Stimulated activated CD4-positive, alpha-beta T cell treated with anti-CD3 and anti-CD28 coated beads, Interleukin-1b, Interleukin-23, amount 100 ng/mL, for 48 hours (primary cell): ENCODE data around the gene PRKCH.

Source experiments
- DNase-seq: peaks from one replicate; pipeline ENCODE4 v3.0.0-alpha.2; 2020

The PRKCH gene

DNA sequence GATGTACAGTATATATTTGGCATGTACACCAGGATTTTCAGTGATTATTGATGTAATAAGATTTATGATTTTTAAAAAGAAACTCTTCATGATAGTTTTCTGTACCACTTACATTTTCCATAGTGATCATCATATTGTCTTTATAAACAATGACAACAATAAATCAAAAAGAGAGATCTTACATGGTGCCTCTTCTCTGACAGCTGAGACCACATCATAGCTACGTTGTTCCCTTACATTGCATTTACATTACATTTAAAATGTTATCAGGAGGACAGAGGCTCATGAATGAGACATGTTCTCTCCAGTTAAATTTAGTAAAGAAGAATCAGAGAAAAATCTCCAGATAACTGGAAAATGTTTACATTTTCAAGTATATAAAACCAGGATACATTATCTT is 112.4 kb downstream of the PRKCH start:
- no peak for DNase-seq

DNA sequence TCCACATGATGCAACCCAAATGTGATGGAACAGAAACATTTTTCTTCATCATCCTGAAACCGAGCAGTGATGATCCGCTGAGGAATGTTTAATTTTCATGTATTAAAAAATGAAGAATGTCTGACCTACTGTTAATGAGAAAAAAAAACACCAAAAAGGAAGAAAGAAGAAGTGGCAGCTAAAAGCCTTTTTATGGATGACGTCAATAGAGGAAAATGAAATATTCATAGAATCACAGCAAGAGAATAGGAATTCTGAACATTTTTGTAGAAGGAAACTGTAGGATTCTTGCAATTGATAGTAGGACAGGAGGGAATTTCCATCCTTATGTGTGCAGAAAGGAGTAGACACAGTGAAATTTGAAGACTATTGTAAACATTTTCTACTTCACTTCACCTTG is 112.9 kb downstream of the PRKCH start:
- no peak for DNase-seq

DNA sequence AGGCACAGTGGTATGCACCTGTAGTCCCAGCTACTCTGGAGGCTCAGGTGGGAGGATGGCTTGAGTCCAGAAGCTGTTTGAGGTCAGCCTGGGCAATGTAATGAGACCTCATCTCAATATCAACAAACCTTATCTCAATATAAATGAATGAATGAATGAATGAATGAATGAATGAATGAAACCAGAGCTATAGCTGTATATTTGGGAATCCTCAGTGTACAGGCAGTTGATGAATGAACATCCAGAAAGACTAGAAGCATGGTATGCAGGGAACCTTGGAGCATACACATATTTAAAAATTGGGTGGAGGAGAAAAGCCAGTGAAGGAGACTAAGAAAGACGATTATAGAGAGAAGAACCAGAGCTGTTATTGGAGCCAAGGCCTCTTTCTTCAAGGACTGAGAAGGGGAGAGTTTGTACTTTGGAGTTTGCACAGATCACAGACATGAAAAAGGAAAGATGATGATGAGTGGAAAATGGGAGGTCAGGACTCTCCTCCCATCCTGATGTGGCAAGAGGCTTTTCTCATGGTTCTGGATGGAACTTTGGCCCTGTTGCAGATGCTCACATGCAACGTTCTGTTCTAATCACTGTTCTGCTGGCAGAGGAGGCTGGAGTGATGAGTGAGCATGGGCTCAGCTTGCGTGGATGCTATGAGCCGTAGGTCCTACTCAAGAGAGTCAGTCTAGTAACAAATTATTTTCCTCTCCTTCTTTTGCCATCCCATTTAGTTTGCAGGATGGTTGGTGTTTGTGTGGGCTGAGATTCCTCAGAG is 114.4 kb downstream of the PRKCH start:
- DNase-seq, result no peak

DNA sequence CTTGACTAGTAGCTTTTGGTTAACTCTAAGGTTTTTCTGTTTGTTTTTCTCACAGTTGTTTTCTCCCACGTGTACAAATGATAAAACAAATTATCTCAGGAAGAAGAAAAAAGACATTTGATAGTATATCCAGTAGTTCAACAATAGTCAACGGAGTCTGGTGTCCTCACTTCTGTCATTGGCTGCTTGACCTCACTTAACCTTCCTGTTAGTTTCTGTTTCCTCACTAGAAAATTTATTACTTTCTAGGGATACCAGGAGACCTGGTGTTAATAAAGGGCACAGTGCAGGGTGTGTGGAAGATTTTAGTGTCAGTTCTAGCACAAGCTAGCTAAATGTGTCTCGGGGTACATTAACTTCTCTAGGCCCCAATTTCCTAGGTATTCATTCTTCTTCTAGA is 116.0 kb downstream of the PRKCH start:
- no peak for DNase-seq

DNA sequence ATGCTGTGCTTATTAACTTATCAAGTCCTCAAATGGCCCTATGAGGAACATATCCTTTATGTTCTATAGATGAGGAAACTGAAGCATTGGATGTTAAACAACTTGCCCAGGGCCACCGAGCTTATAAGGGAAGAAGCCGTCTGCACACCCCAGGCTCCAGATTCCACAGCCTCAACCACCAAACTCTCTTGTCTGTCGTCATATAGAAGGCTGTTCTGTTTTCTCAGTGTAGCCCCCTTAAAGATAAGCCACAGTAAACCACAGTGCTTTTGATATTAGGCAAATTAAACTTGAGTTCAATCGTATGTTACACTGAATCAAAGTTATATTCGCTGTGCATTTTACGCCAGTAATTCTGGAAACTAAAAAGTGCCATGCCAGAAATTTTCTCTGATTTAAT is 116.7 kb downstream of the PRKCH start:
- no peak for DNase-seq

DNA sequence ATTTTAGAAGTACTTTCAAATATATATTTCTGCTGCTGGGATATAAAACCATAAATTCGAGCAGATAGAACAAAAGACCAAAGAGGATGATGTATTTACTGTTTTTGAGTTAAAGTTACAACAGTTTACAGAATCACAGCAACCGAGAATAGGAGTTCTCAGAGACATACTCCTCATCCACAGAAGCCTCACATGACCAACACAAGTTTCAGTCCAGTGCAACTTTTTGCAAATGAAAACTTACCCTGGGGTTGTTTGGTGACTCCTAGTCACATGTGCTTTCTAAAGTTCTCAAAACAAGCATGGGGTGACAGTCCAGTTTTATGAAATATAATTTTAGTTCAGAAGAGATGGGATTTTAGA is 117.1 kb downstream of the PRKCH start:
- no peak for DNase-seq

DNA sequence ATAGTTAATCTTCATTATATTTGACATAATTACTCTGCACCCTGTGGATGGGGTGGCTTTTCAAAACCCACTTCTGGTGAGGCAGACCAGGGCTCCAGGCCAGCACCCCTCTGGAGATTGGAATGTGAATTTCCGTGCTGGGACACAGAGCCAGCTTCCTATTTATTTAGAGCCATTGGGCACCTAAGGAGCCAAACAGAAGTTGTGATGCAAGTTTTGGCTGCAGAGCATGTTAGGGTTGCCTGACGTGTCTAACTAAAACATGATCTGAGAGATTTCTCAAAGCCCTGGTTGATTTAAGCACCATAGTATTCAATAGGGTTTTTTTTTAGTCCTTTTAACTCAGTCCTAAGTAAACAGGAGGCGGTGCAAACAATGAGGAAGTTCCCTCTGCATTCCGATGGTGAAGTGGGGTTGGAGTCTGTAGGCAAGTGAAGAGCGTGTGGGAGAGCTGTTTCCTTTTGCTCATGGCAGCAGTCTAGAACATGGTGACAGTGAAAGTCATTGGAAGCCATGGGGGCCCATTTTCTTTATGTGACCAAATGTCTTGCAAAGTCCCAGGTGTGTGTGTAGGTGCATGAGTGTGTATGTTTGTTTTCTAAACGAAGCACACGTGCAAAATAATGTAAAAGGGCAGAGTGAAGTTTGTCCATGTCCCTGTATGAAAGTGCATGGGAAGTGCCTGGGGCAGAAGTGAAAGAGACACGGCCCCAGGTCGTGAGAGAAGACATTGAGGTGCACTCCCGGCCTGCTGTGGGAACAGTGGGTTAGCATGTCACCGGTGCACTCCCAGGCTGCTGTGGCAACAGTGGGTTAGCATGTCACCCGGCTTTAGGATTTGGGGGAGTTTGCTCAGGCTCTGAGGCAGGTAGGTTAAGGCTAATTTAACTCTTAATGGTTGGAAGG is 117.7 kb downstream of the PRKCH start:
- DNase-seq, result peak; percentile 30

DNA sequence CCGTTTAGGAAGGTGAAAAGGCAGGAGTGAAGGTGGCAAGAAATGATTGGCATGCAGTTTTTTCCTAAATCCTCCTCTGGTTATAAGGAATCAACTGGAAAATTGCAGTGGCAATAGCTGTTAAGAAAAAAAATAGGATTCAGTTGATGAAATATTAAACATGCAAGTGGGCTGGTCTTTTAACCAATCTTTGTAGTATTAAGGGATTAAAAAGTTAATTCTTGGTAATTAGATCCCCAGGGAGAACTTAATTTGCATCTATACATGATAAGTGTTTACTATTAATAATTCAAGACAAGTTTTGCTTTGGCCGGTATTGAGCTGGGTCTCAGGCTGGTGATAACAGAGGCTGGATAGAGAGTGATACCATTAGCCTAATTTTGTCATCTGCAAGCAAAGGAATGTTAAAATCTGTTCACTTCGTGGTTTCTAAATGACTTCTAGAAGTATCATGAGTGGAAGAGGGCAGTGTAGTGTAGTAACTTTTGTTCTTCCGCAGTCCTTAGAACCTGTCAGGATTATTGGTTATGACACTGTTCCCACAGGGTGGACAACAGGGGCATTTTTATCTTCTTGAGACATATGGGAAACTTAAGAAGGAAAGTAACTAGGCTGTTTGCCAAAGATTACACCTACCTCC is 118.5 kb downstream of the PRKCH start:
- no peak for DNase-seq

DNA sequence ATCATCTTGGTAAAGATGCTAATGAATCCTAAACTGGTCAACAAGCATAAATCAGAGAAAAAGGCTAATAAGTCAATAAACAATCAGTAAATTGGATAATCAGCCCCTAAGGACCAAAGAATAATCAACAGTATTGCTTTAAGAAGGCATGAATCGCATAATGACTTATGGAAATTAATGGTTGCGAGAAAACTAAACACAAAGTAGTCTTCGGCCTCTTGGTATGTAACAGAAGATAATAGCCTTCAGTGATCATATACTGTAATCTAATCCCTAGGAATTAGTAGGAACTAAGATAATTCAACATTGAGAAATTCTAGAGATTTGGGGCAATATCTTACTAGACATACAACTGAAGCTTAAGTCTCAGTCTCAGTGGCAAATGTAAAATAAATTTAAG is 122.1 kb downstream of the PRKCH start:
- no peak for DNase-seq

DNA sequence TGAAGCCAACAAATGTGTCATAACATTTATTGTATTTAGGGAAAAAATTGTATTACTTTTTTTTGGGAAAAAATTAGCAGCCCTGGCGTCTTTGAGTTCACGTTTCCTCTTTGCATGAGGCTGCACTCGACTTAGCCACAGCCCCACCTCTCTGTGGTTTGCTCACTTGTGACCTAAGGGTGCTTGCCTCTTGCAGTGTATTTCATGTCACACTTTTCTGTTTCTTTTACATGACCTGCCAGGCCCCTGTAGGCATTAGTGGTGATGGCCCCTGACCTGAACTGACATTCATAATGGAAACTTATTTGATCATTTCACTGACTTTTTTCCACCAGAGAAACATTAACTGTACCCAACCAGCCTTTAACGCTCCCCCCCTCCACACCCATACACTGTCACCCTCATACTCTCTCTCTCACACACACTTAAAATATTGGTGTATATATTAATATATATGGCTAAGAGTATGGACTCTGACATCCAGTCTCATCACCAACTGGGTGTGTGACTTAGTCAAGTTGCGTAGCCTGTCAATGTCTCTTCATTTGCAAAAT is 122.9 kb downstream of the PRKCH start:
- DNase-seq, result peak; percentile 69

DNA sequence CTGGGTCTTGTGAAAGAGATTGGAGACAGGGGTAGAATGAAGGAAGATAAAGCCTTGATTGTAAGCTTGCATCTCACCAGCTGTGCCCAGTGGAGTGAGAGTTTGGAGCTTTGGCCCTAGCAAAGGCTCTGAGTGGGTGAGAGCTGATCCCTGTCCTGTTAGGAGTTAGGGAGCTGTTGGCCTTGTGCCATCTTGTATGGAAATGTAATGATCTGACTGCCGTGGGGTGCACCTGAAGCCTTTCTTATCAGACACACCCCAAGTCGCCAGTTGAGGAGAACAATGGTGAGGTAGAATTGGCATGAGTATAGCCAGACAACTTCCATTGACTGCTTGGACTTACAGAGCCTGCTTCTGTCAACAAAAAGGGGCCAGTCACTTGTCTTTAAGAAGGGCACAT is 130.1 kb downstream of the PRKCH start:
- DNase-seq, result no peak

DNA sequence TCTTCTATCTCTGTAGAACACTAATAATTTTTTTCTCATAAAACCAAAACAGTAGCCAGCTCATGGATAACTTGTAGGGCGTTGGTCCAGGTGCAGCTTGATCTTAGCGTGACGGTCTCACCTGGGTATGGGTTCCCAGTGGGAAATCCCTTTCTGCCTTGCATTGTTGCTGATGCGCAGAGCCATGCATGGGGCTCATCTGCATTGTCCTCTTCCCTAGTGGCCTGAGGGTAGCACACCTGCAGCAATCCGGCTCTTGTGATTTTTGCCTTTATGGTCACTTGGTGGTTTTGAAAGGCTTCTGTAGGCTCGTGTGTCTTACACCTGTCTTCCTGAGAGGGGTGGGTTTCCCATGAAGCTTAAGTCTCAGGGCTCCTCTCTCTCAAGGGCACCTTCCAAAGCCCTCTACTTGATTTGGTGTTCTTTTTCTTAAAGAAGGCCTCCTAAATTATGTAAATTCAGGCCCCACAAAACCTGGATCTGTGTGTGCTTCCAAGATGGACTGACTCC is 130.6 kb downstream of the PRKCH start:
- DNase-seq, result no peak

DNA sequence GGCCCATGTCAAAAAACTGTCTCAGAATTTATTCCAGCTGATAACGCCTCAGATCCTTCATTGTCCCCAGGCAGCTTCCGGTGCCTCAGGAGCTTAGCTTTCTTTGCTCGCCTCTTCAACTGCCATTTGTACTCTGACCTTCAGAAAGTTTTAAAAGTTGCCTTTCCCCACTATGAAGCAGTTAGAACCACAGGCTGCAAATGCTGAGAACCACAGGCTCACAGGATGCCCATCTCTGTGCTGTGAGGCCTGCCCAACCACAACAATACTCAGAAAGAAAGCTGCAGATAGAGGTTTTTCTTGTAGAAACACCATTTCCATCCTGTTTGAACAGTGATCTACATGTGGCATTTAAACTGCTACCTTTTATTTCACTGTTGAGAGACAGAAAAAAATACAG is 131.1 kb downstream of the PRKCH start:
- peak; percentile 62 for DNase-seq

DNA sequence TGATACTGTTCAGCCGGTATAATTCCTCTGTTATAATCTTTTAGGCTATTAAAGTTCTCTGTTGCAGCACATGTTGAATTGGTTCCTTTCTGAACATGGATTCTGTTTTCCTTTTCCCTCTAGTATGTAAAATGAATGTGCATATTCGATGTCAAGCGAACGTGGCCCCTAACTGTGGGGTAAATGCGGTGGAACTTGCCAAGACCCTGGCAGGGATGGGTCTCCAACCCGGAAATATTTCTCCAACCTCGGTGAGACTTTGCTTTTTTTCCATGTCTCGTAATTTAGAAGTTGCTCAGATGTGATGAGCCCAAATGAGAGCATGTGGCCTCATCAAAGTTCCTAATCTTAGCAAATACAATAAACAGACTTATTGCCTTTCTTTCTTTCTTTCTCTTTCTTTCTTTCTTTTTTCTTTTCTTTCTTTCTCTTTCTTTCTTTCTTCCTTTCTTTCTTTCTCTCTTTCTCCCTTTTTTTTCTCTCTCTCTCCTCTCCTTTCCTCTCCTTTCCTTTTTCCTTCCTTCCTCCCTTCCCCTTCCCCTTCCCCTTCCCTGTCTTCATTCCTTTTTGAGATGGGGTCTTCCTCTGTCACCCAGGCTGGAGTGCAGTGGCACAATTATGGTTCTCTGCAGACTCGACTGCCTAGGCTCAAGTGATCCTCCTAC is 131.9 kb downstream of the PRKCH start:
- no peak for DNase-seq

DNA sequence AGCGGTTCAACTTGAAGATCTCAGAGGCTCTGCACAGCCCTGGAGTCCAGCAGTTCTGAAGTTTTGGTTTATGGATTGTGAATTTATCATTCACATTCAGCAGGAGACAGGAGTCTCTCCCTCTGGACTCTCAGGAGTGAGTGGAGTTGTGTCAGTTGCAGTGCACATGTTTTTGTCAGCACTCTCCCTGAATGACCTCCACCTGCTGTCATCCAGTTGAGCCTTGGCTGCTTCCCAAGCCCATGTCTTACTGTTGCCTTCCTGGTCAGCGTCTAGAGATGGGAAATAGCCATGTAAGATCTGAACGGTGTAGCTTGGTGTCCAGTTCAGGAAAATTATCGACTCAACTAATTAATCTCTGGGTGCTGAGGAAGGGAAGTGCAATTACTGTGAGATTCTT is 133.2 kb downstream of the PRKCH start:
- no peak for DNase-seq

DNA sequence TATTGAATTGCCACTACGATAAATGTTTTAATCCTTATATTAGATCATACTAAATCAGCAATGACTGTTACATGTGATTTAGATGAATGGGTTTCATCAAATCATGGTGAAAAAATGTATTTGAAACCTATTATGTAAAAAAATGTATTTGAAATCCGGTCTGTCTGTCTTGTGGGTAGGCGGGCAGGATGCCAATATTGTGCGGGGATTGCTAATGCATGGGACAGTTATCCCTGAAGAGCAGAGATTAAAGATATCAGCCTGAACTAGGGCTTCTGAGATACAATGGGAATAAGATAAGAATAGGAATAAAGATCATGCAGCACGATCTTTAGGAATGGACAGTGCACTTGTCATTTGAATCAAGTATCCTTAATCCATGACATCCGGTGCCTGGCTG is 134.0 kb downstream of the PRKCH start:
- no peak for DNase-seq

DNA sequence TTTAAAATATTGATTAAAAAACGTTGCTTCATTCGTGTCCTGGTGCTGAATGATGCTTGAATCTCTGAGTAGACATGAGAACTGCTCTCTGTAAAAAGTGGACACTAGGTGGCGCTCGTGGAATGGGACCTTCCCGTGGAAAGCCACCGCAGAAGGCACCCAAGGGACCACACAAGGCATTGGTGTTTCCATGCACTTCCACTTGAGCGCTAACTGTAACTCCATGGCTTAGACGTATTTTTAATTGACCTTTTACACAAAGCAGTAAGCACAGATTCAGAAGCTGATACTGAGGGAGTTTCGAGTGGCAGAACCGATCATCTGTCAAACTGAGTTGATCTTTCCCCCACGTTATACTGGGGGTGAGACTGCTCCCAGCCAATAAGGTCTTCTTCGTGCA is 135.3 kb downstream of the PRKCH start:
- peak; percentile 83 for DNase-seq

DNA sequence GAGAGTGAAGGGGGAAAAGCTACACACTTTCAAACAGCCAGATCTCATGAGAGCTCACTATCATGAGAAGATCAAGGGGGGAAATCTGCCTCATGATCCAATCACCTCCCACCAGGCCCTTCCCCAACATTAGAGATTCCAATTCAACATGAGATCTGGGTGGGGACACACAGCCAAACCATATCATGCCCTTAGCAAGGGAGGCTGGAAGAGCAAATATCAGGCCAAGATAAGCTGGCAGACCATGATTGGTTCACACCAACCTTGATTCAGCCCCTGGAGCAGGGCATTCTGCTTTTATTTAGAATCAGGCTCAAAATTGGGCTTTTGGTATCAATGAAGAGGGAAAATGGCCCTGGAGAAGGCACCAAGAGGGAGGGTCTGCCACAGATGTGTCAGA is 137.4 kb downstream of the PRKCH start:
- DNase-seq, result no peak

DNA sequence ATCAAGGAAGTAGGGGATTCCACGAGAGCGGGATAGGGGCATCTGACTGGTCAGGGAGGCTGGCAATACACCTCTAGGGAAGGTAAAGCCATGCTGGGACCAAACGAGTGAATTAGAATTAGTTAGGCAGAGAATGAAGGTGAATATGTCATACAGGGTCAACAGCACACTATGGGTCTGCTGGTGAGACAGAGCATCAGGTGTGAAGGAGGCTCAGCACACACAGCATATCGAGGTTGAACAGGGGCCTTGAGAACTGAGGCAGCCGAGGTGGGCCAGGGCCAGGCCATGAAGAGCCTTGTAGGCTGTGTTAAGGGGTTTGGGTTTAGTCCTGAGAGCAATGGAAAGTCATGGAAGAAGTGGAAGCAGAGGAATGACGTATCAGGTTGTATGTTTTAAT is 137.8 kb downstream of the PRKCH start:
- DNase-seq, result no peak

DNA sequence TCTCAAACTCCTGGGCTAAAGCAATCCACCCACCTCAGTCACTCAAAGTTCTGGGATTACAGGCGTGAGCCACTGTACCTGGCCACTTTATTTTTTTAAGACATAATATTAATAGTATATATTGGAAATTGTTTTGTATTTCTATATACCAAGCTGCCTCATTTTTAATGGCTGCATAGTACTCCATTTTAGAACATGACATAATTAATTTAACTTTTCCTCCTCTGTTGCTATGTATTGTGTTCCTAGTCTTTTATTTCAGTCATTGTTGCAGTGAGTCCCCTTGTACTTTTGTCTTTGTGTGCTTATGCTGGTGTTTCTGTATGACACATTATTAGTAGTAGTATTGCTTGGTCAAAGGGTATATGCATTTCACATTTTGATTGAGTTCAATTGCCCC is 138.7 kb downstream of the PRKCH start:
- DNase-seq, result no peak

DNA sequence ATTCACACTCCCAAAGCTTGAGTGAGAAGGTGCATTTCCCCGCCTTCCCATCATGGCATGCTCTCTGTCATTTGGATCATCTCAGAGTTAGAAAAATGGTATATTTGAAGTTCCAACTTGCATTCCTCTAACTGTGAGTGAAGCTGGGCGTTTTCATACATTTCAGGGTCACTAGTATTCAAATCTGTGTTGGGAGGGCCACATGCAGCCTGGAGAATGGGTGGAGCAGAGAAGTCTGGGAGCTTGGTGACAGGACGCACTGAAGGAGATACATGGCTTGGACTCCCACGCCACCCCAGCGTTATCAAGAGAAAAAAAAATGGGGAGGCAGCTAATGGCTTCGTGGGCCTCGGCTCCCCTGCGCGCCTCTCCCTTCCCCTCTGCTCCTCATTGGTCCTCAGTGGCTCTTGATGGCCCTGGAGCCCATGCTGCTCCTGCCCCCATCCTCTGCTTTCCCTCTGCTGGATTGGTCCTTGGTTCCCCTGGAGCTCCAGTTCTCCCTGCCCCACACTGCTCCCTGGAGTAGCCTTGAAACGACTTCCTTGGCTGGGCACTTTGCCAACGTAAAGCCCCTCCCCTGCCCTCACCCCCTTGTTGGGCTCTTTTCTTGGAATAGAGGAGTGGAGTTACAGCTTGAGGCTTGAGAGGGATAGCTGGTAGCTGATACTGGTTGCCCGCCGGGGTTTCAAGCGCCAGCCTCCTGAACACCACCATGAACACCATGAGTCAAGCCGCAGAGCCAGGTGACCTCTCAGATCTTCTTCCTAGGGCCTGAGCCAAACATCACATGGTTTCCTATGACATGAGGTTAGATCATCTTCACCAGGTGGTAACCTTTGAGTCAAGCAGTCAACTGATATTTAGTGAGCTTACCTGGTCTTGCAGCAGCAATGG is 139.6 kb downstream of the PRKCH start:
- DNase-seq, result peak; percentile 68

DNA sequence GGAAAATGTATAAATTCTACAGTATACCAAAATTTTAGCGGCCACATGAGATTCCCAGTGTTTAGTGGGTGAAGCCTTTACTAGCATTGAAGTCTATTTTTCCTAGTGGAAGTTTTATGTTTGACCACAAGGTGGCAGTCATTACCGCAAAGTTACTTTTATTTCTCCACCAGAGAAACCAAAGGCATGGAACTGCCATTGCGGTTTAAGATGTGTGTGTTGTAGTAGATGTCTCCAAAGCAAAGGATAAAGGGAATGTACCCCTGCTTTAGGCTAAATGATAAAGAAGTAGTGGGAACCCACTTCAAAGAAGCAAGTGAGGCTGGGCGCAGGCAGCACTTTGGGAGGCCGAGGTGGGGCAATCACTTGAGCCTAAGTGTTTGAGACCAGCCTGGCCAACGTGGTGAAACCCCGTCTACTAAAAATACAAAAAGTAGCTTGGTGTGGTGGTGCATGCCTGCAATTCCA is 140.5 kb downstream of the PRKCH start:
- peak; percentile 23 for DNase-seq
